ENCODE measurements around the gene DTX3.

- no peak for TF ChIP-seq CTCF (IDR thresholded peaks at IDR 0.05)
- no peak for TF ChIP-seq POLR2A (IDR thresholded peaks at IDR 0.05)
Measured at GRCh38 chr12:57614178-57614947, 9.7 kb downstream of the DTX3 start.
